ENCODE results near the gene MYL10. TPM values are rescaled to one million over a fixed set of nuclear protein-coding genes. Genes with fewer than 3 reads are reported as not detected.

The MYL10 gene
- total and polyA plus RNA-seq, 11 donors = not detected

- TF ChIP-seq POLR2A (IDR thresholded peaks at IDR 0.05) = no peak
- TF ChIP-seq, protein P1, sequence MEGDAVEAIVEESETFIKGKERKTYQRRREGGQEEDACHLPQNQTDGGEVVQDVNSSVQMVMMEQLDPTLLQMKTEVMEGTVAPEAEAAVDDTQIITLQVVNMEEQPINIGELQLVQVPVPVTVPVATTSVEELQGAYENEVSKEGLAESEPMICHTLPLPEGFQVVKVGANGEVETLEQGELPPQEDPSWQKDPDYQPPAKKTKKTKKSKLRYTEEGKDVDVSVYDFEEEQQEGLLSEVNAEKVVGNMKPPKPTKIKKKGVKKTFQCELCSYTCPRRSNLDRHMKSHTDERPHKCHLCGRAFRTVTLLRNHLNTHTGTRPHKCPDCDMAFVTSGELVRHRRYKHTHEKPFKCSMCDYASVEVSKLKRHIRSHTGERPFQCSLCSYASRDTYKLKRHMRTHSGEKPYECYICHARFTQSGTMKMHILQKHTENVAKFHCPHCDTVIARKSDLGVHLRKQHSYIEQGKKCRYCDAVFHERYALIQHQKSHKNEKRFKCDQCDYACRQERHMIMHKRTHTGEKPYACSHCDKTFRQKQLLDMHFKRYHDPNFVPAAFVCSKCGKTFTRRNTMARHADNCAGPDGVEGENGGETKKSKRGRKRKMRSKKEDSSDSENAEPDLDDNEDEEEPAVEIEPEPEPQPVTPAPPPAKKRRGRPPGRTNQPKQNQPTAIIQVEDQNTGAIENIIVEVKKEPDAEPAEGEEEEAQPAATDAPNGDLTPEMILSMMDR (IDR thresholded peaks at IDR 0.05) = no peak
- intact Hi-C loops (cut with DNase I) = no loop called here
- no peak overlapping the region for H3K27ac ChIP-seq
- no peaks in the 10 kb centered on the region for H3K36me3 ChIP-seq
- peaks cover 0 to 8% (median 0%) of the 10 kb centered on the region in 9 donors for H3K27me3 ChIP-seq
- ATAC-seq (no peak), DNase-seq (no peak)
- H3K4me3 ChIP-seq = no peak overlapping the region
- no peaks in the 10 kb centered on the region for H3K4me1 ChIP-seq
- 91 to 96% (median 93%) methylated on average over 3 of the region's 3 CpGs for WGBS, 4 donors
- peaks cover 0 to 22% (median 13%) of the 10 kb centered on the region in 12 donors for H3K9me3 ChIP-seq
Observed at GRCh38 chr7:101576998-101577397, 52.1 kb downstream of the MYL10 start.

DNA sequence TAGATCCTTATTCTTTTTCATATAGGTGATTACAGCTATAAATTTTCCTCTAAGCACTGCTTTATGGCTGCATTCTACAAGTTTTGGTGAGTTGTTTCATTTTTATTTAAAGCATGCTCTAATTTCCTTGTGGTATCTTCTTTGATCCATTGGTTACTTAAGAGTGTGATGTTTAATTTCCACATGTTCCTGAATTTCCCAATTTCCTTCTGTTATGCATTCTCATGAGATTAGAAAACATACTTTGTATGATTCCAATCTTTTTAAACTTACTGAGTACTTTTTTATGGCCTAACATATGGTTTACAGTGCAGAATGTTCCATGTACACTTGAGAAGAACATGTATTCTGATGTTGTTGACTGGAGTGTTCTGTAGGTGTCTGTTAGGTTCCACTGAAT, 53.4 kb downstream of the MYL10 start:
- intact Hi-C loops (cut with DNase I) = no loop called here
- Histone ChIP-seq H3K27me3 (peaks cover 0 to 3% (median 0%) of the 10 kb centered on the region in 9 donors), H3K4me1 (no peaks in the 10 kb centered on the region), H3K4me3 (no peak overlapping the region), H3K9me3 (peaks cover 0 to 33% (median 16%) of the 10 kb centered on the region in 12 donors), H3K36me3 (no peaks in the 10 kb centered on the region), H3K27ac (no peak overlapping the region)
- TF ChIP-seq POLR2A (IDR thresholded peaks at IDR 0.05) = no peak
- TF ChIP-seq, protein P1 (IDR thresholded peaks at IDR 0.05) = no peak
- ATAC-seq (no peak), DNase-seq (no peak)

DNA sequence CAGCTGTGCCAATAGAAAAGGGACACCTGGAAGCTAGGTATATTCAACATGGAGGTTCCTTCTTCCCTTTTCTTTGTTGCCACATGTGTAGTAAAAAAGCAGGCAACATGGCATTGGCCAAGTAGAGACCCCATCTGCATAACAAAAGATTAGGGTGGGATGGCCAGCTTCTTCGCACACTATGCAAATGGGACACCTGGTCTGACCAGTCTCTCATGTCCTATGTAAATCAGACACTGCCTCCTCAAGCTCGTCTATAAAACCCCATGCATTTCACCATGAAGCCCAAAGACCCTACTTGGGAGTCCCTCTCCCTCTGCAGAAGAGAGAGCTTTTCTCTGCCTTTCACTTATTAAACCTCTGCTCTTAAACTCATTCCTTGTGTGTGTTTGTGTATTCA, 53.9 kb downstream of the MYL10 start:
- no peak overlapping the region for H3K4me3 ChIP-seq
- DNase-seq (no peak), ATAC-seq (no peak)
- WGBS, 4 donors = 41 to 46% (median 43%) methylated on average over 2 of the region's 2 CpGs
- H3K4me1 ChIP-seq = no peaks in the 10 kb centered on the region
- H3K27me3 ChIP-seq = peaks cover 0 to 4% (median 0%) of the 10 kb centered on the region in 9 donors
- H3K27ac ChIP-seq = no peak overlapping the region
- TF ChIP-seq, protein P1 (IDR thresholded peaks at IDR 0.05) = no peak
- no peak for TF ChIP-seq POLR2A (IDR thresholded peaks at IDR 0.05)
- peaks cover 0 to 38% (median 16%) of the 10 kb centered on the region in 12 donors for H3K9me3 ChIP-seq
- H3K36me3 ChIP-seq = no peaks in the 10 kb centered on the region
- intact Hi-C loops (cut with DNase I) = no loop called here

DNA sequence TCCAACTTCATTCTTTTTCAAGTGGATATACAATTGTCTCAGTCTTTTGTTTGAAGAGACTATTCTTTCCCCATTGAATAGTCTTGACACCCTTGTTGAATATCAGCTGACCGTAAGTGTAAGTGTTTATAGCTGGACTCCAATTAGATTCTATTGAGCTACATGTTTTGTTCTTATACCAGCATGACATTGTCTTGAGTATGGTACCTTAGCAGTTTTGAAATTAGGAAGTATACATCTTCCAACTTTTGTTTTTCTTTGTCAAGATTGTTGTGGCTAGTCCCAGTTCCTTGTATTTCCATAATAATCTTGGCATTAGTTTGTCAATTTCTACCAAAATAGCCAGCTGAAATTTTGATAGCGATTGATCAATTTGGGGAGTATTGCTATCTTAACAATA, 56.9 kb downstream of the MYL10 start:
- TF ChIP-seq, protein P1 (IDR thresholded peaks at IDR 0.05) = no peak
- no peak for TF ChIP-seq POLR2A (IDR thresholded peaks at IDR 0.05)
- peaks cover 0 to 53% (median 17%) of the 10 kb centered on the region in 12 donors for H3K9me3 ChIP-seq

More for the DNA sequence above, 56.9 kb downstream of the MYL10 start:
- H3K27ac ChIP-seq = no peak overlapping the region
- DNase-seq = no peak
- intact Hi-C loops (cut with DNase I) = no loop called here
- H3K4me3 ChIP-seq = no peak overlapping the region
- no peaks in the 10 kb centered on the region for H3K4me1 ChIP-seq
- peaks cover 0 to 4% (median 0%) of the 10 kb centered on the region in 9 donors for H3K27me3 ChIP-seq
- no peak for ATAC-seq
- 89 to 97% (median 93%) methylated on average over 2 of the region's 2 CpGs for WGBS, 4 donors
- no peaks in the 10 kb centered on the region for H3K36me3 ChIP-seq

All from heart left ventricle (tissue), 16 donors.